Skeletal muscle satellite cell (primary cell): Measurements from ENCODE around the gene ARMC9.

Source experiments
- H3K27me3 ChIP-seq: 2 replicates; pipeline ENCODE4 v1.7.0; 2013; ENCODE audit warnings: low read length; ENCODE audit not compliant: control insufficient read depth, insufficient read depth
- H3K36me3 ChIP-seq: 2 replicates; pipeline ENCODE4 v1.7.0; 2013; ENCODE audit warnings: mild to moderate bottlenecking, control low read depth, low read length; ENCODE audit not compliant: insufficient read depth
- H3K4me1 ChIP-seq: 2 replicates; pipeline ENCODE4 v1.7.0; 2013; ENCODE audit warnings: low read length; ENCODE audit not compliant: control insufficient read depth, insufficient read depth
- H3K4me2 ChIP-seq: 2 replicates; pipeline ENCODE4 v1.7.0; 2013; ENCODE audit warnings: mild to moderate bottlenecking, low read length
- H3K4me3 ChIP-seq: 2 replicates; pipeline ENCODE4 v1.7.0; 2013; ENCODE audit warnings: low read length
- H3K9ac ChIP-seq: 2 replicates; pipeline ENCODE4 v1.7.0; 2013; ENCODE audit warnings: mild to moderate bottlenecking, low read depth, low read length, moderate library complexity
- H3K9me3 ChIP-seq: replicated peaks from 2 replicates; pipeline ENCODE4 v1.7.0; 2013; ENCODE audit warnings: mild to moderate bottlenecking, control low read depth, low read length

The ARMC9 gene

DNA sequence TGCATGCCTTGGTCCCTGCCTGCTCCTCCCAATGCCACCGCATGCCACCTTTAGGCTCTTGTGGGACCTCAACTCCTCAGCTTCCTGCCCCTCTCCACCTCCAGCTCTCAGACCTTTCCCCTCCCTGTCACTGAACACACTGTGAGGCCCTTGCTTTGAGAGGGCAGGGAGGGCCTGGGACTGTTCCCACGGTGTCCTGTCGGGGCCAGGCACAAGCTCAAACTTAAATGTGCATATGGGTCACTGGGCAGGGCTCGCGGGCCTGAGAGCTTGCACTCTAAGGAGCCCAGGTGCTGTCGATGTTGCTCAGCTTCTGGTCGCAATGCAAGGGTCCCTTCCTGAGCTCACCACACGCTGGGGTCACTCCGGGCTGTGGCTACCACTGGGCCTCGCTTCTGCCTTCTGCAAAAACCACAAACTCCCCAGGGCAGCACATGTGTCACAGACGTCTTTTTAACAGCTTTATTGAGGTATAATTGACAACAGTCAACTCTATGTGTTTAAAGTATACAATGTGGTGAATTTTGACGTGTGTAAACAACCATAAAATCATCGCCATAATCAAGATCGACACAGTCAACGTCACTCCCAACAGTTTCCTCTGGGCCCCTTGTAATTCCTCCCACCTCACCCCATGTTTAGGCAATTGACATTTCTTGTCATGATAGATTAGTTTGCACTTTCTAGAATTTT, 185.1 kb downstream of the ARMC9 start:
- Histone ChIP-seq H3K9ac (no peak overlapping the region), H3K4me1 (peaks cover 22% of the 10 kb centered on the region), H3K4me2 (no peak overlapping the region), H3K4me3 (no peak overlapping the region), H3K27me3 (no peaks in the 10 kb centered on the region), H3K9me3 (peaks cover 8% of the 10 kb centered on the region), H3K36me3 (no peaks in the 10 kb centered on the region)

DNA sequence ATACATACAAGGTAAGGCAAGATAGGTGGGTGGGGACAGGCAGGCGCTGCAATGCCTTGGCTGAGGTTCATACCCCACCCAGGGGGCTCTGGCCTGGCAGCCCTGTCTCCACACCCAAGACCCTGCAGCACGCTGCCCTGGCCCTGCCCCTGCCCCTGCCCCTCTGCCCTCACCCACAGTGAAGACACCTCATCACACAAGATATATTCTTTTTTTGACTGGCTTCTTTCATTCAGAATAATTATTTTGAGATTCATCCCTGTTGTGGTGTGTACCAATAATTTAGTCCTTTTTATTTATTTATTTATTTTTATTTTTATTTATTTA, 185.6 kb downstream of the ARMC9 start:
- Histone ChIP-seq H3K27me3 (no peaks in the 10 kb centered on the region), H3K36me3 (no peaks in the 10 kb centered on the region), H3K4me2 (no peak overlapping the region), H3K4me3 (no peak overlapping the region), H3K9me3 (peaks cover 8% of the 10 kb centered on the region), H3K9ac (no peak overlapping the region), H3K4me1 (peaks cover 26% of the 10 kb centered on the region)

DNA sequence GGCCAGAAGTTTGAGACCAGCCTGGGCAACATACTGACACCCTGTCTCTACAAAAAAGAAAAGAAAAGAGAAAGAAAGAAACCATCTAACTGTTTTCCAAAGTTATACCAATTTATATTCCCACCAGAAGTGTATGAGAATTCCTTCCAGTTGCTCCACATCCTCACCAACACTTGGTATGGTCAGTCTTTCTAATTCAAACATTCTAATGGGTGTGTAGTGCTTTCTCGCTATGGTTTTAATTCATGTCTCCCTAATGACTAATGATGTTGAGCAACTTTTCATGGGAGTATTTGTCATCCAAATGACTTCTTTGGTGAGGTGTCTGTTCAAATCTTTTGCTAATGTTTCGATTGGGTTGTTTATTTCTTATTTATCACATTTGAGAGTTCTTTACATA, 186.5 kb downstream of the ARMC9 start:
- no peaks in the 10 kb centered on the region for H3K27me3 ChIP-seq
- no peaks in the 10 kb centered on the region for H3K36me3 ChIP-seq
- peaks cover 8% of the 10 kb centered on the region for H3K9me3 ChIP-seq
- H3K4me1 ChIP-seq = peaks cover 26% of the 10 kb centered on the region
- H3K4me3 ChIP-seq = no peak overlapping the region
- H3K4me2 ChIP-seq = no peak overlapping the region
- H3K9ac ChIP-seq = no peak overlapping the region

DNA sequence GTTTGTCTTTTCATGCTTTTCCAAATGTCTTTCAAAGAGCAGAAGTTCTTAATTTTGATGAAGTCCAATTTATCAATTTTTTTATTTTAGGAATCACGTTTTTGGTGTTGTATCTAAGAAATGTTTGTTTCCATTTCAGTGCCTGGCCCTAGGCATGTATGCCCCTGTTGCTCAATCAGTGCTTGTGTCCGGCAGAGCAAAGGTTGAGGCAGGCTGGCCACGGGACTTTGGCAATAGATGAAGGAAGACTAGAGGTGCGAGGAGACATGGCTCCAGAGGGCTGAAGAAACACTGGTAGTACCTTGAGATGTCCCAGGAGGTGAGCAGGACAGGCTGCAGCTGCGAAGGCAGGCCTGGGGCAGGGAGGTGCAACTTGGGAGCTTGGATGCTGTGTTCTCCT, 187.0 kb downstream of the ARMC9 start:
- no peaks in the 10 kb centered on the region for H3K36me3 ChIP-seq
- peaks cover 26% of the 10 kb centered on the region for H3K4me1 ChIP-seq
- H3K9ac ChIP-seq = no peak overlapping the region
- peaks cover 8% of the 10 kb centered on the region for H3K9me3 ChIP-seq
- no peak overlapping the region for H3K4me2 ChIP-seq
- H3K4me3 ChIP-seq = no peak overlapping the region
- H3K27me3 ChIP-seq = no peaks in the 10 kb centered on the region

DNA sequence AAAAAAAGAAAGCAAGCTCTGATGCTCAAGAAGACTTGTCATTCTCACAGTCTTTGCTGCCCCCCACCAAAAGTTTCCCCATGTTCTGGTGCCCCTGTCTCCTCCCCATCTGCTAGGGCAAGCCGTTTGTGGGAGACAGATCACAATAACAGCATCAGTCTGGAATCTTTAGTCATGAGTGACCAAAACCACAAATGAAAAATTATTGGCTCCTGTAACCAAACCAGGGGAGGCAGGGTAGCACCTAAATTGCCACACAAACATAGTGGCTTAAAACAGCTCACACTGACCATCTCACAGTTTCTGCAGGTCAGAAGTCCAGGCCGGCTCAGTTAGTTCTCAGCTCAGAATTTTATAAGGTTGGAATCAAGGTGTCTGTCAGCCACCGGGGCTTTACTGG, 188.0 kb downstream of the ARMC9 start:
- no peaks in the 10 kb centered on the region for H3K36me3 ChIP-seq
- H3K4me3 ChIP-seq = no peak overlapping the region
- H3K4me1 ChIP-seq = peaks cover 26% of the 10 kb centered on the region
- no peak overlapping the region for H3K9ac ChIP-seq
- peaks cover 8% of the 10 kb centered on the region for H3K9me3 ChIP-seq
- peak overlapping the region; percentile 4 for H3K4me2 ChIP-seq
- no peaks in the 10 kb centered on the region for H3K27me3 ChIP-seq

DNA sequence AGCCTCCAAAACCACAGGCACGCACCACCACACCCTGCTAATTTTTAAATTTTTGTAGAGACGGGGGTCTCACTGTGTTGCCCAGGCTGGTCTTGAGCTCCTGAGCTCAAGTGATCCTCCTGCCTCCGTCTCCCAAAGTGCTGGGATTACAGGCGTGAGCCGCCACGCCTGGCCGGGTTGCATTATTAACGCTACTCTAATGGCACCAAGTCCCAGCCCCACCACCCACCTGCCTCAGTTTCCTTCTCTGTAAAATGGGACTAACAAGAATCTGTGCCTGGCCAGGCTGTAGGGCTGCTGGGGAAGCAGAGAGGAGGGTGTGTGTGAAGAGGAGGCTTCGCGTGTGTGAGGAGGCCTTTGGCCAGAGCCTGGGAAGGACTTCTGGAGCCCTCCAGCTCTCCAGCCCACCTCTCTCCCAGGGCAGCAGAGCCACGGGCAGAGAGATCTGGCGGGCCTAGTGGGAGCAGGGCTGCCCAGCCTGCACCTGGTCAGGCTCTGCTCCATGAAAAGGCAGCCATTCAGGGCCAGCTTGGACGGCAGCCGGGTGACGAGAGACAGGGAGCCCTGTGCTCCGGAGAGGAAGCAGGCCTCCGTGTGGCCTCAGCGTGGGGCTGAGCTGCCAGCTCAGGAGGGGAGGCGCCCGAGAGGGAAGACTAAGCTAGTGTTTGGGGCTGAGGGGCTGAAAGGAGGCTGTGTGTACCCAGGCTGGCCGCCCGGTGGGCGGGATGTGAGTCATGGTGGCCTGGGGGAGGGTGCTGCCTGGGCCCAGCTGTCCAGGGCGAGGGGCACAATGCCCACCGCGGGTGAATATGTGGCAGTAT, 189.7 kb downstream of the ARMC9 start:
- H3K9me3 ChIP-seq = peaks cover 8% of the 10 kb centered on the region
- H3K36me3 ChIP-seq = no peaks in the 10 kb centered on the region
- H3K4me2 ChIP-seq = peak overlapping the region; percentile 47
- peaks cover 26% of the 10 kb centered on the region for H3K4me1 ChIP-seq
- peak overlapping the region; percentile 67 for H3K9ac ChIP-seq
- no peak overlapping the region for H3K4me3 ChIP-seq
- no peaks in the 10 kb centered on the region for H3K27me3 ChIP-seq

DNA sequence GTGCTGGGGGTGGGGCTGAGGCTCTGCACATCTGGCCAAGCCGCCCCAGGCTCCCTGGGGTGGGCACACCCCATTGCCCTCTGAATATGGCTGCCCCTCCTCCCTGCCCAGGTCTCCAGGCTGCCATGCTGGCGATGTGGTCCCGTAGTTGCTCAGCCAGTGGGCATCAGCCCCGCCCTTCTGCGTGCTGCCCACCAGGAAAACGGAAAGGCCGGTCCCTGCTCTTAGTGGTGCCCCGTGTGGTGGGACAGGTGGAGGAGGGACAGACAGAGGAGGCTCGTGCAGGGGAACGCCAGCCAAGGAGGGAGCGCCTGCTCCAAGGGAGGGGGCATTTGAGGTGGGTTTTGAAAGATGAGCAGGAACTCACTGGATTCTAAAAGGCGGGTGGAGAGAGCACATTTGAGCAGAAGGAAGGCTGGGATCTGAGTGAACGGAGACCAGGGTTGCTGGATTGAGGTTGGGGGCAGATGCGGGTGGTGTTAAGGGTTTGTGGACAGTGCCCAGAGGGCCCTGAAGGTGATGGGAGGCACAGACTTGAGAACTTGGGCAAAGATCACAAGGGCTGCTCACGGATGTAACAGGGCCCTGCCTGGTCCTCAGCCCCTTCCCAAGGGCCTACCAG, 190.4 kb downstream of the ARMC9 start:
- Histone ChIP-seq H3K4me1 (peaks cover 26% of the 10 kb centered on the region), H3K9ac (peak overlapping the region; percentile 67), H3K36me3 (no peaks in the 10 kb centered on the region), H3K9me3 (peaks cover 8% of the 10 kb centered on the region), H3K27me3 (peaks cover 4% of the 10 kb centered on the region), H3K4me2 (peak overlapping the region; percentile 47), H3K4me3 (no peak overlapping the region)

DNA sequence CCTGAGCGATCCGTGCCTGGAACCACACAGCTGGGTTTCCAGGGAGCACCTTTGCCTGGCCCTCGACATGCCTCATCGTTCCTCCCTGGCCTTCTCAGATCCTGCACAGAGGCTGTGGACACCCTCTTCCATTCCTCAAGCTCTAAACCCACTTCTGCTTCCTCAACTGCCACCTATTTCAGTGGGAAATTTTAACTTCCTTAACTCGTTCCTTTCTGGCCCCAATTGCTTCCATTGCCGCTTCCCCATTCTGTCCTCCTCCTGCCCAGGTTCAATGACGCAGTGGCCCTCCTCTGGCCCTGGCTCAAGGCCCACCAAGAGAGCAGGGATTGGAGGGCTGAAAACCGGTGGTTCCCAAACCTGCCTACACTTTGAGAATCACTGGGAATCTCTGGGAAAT, 192.2 kb downstream of the ARMC9 start:
- peaks cover 21% of the 10 kb centered on the region for H3K27me3 ChIP-seq
- H3K9ac ChIP-seq = no peak overlapping the region
- H3K4me2 ChIP-seq = no peak overlapping the region
- no peak overlapping the region for H3K4me3 ChIP-seq
- peaks cover 30% of the 10 kb centered on the region for H3K4me1 ChIP-seq
- H3K9me3 ChIP-seq = no peaks in the 10 kb centered on the region
- no peaks in the 10 kb centered on the region for H3K36me3 ChIP-seq

DNA sequence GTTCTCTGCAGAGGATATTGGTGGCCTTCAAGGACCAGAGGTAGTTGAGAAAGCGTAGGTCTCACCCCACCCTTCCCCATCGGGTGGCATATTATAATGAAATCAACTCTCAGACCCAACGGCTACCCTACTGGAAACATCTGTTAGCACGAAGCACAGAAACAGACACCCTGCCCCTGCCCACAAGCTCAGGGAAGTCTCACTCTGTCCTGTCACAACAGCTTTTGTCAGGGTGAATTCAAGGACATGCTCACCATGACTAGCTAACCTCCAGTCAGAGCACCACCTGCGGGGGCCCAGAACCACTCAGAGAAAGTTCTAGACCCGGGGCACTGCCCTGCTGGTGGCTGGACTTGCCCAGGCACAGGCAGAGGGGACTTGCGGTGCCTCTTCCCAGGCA, 193.6 kb downstream of the ARMC9 start:
- H3K4me1 ChIP-seq = peaks cover 19% of the 10 kb centered on the region
- H3K9me3 ChIP-seq = no peaks in the 10 kb centered on the region
- no peak overlapping the region for H3K4me3 ChIP-seq
- no peaks in the 10 kb centered on the region for H3K36me3 ChIP-seq
- H3K27me3 ChIP-seq = peaks cover 32% of the 10 kb centered on the region
- H3K9ac ChIP-seq = no peak overlapping the region
- H3K4me2 ChIP-seq = no peak overlapping the region

DNA sequence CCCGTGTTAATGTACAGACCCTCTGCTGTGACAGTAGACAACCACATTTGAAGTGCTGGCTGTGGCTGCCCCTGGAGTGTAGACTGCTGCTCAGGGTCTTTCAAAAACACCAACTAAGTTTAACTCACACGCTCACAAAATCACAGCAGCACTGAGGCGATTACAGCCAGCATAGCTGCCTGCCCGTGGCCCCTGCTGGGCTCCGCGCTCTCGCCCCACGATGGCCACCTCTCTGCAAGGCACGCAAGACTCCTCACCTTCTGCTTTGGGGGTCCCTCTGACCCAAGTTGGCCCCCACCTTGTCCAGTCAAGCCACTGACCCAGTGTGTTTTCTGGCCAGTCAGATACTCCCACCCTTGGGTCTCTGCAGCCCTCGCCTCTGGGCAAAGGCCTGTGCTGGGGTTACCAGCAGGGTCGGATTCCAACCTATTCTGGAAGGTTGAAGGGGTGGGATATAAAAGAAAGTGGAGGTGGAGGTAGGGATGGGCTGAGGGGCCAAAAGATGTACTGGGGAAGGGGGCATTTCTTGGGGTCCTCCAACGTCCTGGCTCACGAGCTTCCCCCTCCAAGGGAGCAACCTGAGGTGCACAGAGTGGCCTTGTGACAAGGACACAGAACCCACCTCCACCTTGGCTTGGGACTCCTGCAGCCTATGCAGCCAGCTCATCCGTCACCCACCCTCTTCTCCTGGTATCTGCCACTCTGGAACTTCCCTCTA, 194.2 kb downstream of the ARMC9 start:
- H3K4me3 ChIP-seq = no peak overlapping the region
- H3K9me3 ChIP-seq = no peaks in the 10 kb centered on the region
- peaks cover 17% of the 10 kb centered on the region for H3K4me1 ChIP-seq
- H3K36me3 ChIP-seq = no peaks in the 10 kb centered on the region
- H3K9ac ChIP-seq = no peak overlapping the region
- peaks cover 34% of the 10 kb centered on the region for H3K27me3 ChIP-seq
- H3K4me2 ChIP-seq = no peak overlapping the region
